AG08395 (cell line): ENCODE measurements around the gene ADARB2.

Source experiments
- DNase-seq: peaks from one replicate; pipeline ENCODE4 v3.0.0; 2012; ENCODE audit warnings: mixed read lengths, low spot score

Gene ADARB2

DNA sequence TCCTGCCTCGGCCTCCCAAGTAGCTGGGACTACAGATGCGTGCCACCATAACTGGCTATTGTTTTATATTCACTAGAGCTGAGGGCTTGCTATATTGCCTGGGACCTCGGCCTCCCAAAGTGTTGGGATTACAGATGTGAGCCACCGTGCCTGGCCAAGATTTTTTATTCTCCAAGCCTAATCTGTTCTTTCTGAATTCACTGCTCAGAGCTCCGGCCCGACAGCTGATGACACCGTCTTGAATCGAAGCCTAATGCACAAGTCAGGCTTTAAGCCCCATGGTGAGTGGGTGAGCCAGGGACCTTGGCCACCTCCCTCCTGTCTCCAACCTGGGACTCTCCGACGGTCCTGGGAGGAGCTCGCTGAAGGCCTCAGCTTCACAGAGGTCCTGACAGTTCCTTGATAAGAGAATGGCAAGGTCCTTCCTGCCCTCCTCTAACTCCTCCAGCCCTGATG, 342.3 kb downstream of the ADARB2 start:
- no peak for DNase-seq

DNA sequence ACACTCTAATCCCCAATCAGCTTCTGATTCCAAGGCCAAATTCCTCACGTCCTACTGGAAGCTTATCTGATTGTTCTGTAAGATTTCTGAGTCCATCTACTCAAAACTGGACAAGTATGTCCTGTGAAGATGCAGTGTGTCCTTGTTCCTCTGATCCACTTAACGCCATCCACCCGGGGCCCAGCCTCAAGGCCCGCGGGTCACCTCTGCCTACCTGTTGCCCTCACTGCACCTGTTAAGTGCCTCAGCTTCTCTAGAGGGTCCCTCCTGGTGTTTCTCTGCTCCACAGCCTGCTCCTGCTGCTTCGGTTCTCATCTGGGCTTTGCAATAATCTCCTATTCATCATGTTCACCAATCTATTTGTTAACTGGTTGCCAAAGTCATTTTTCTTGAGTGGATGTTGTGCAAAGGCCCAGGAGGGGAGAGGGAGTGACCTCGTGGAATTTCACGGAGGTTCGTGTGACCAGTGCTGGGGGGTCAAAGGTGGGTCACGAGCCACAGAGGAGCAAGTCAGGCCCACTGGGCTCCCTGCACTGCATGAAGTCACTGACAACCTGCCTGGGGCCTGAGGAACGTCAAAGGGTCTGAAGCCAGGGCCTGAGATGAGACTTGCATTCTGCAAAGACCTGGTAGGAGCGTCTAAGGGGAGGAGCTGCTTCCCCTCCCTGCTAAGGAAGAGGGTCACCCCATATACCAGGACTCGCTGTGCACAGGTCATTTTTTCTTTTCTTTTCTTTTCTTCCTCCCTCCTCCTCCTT, 343.0 kb downstream of the ADARB2 start:
- DNase-seq: no peak

DNA sequence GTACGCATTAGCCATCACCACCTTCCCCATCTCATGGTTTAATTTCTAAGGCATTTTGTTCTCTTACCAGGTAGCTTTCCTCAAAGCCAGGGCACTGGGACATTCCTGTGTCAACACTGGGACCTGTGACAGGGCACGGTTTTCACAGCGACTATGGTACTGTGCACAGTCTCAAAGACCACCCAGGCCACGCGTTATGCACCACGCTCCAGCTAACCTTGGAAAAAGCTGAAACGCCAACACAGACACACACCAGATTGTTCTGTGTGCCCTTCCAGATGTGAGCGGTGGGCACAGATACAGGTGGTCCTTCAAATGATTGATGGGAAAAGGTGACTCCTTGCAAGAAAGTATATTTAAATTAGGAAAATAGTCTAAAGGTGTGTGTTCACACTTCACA, 343.8 kb downstream of the ADARB2 start:
- no peak for DNase-seq

DNA sequence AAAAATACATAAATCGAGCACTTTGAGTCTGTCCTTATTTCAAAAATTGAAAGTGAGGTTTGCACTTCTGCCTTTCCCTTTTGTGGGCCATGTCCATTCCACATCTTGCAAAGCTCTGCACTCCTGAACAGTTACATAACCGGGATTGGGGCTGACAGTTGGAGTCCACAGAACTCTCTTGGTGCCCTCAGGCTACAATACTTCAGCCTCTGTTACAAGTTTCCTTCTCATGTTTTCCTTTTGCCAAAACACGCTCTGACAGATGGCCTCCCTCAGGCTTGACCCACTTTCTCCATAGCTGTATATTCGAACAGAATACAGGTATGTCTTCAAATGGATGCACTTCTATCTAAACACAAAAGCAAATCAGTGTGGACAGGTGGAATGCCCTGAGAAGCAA, 345.2 kb downstream of the ADARB2 start:
- DNase-seq: no peak

DNA sequence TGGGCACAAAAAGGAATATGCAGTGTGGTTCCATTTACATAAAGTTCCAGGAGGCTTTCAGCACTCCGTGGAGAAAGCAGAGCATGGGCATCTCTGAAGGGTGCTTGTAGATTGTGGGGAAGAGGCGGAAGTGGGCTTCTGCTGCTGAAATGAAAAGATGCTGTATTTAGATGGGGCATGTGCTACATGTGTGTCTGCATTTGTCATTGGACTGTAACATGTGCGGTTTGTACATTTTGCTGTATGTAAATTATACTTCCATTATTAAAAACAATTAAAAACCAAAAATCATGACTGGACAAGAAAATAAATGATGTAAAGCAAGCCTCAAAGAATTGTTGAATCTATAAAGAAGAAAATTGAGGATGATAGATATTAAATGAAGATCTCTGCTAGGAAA, 347.1 kb downstream of the ADARB2 start:
- DNase-seq: no peak

DNA sequence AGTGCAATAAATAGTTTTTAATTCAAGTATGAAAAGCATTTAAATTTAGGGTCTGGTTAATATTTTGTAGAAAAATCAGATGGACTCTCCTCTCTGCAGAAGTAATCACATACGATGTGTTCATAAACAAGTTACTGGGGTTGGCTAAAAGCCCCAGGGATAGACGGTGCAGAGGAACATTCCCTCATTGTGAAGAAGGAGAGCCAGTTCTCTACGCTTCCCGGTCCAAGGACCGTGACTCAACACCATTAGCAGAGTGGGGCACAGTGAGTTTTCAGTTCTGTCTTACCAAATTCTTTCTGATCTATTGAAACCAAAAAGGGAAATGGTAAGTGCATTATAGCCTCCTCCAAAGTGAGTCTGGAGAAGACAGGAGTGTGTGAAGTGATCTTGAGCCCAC, 353.3 kb downstream of the ADARB2 start:
- no peak for DNase-seq

DNA sequence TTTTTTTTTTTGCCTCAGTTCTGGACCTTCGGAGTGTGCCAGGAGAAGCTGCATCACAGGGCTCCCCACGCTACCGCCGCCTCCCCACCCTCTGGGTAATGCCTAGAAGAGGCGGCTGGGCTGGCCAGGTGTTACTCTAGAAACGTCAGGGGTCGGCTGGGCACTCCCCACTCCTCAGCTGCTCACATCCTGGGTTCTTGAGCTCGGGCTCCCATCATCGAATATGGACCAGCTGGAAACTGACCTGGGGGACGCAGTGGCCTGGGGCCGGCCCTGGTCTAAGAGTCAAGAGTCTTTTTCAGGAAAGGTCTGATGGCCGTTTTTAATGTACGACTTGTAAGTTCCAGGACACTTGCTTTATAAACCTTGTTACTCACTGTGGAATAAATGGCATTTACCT, 354.6 kb downstream of the ADARB2 start:
- no peak for DNase-seq

DNA sequence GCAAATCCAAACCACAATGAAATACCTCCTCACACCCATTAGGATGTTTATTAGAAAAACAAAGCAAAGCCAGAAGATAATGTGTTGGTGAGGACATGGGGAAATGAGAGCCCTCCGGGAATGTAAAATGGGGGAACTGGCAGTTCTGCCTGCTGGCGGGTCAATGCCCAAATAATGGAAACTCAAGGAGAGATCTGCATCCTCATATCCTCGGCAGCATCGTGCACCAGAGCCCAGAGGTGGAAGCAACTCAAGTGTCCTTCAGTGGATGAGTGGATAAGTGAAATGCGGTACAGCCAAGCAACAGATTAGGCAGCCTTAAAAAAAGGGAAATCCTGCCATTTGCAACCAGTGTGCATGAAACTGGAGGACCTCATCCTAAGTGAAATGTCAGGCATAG, 356.0 kb downstream of the ADARB2 start:
- no peak for DNase-seq

DNA sequence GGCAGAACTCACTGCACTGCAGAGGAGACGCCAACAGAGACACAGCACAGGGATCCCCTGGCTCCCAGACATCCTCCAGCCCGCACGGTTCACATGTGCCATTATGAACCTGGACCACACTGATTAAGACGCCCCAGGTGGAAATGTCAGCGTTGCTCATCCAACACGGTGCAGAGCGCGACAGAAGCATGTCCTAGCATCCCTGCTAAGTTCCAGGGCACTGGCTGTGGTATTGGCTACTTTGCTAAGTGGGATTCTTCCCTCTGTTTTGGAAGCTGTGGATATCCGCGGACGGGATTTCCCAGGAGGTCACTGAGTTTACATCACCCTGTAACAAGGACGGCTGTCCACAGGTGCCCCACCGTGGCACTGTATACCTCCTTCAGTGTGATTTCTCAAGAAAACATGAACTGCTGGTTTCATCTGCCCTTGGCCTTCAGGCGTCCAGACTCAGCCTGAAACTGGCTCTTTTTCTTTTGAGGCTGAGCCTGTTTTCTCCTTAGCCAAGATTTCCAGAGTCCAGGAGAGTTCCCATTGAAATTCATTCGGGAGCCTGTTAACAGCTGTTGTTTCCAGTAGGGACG, 357.1 kb downstream of the ADARB2 start:
- no peak for DNase-seq

DNA sequence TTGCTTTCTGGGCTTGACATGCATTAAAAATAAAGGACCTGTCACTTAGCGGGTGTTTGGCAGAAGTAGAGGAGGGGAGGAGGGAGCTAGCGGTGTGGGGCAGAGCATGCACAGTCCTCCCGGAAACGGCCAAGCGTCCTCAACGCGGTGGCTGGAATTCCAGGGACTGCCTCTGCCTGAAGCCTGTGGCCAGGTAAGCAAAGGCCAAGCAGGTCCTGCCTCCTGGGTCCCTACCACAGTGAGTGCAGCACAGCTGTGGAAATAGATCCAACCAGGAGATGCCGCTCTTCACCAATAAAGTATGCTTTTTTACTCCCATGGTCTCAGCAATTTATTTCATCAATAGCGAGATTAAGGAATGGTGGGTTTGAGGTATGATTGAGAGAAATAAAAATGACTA, 357.7 kb downstream of the ADARB2 start:
- DNase-seq: no peak

DNA sequence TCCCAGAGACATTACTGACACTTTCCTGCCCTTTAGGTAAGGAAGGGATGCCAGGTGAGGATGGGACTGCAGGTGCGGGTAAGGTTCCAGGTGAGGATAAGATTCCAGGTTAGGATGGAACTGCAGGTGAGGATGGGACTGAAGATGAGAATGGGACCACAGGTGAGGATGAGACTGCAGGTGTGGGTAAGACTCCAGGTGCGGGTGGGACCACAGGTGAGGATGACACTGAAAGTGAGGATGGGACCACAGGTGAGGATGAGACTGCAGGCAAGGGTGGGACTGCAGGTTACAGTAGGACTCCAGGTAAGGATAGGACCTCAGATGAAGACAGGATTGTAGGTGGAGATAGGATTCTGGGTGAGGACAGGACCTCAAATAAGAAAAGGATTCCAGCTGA, 358.9 kb downstream of the ADARB2 start:
- no peak for DNase-seq

DNA sequence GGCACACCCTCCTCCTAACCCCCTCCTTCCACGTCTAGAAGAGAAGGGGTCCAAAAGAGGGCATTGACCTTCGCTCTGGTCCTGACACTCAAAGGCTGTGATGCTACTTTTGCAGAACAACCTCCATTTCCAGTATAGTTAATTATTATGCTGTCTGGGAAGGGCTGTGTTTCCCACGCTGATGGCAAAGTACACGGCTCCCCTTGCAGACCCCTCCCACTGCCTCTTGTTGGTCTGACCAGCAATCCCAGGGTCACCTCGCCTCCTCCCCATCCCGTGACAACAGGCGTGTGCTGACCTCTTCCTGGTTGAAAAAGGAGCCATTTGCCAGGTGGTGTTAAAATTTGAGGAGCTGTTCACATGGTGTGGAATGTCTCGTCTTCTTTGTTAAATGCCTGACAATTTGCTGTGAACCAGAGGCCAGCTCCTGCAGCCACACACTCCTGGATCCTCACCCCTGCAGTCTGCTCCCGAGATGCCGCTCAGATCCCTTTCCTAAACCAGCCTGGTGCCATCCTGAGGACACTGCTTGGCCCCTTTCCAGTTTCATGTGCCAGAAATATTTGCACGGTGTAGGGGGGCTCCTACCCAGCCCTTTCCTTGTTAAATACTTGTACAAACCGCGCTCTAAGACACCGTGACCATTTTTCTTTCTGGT, 359.5 kb downstream of the ADARB2 start:
- no peak for DNase-seq

DNA sequence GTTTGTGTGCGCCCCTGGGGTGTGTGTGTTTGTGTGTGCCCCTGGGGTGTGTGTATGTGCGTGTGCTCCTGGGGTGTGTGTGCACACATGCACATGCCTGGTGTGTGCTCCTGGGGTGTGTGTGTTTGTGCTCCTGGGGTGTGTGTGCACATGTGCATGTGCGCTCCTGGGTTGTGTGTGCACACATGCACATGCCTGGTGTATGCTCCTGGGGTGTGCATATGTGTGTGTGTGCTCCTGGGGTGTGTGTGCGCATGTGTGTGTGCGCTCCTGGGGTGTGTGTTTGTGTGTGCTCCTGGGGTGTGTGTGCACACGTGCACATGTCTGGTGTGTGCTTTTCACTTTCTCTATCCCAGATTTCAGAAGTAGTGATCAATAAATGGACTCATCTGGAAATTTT, 360.1 kb downstream of the ADARB2 start:
- DNase-seq: no peak

DNA sequence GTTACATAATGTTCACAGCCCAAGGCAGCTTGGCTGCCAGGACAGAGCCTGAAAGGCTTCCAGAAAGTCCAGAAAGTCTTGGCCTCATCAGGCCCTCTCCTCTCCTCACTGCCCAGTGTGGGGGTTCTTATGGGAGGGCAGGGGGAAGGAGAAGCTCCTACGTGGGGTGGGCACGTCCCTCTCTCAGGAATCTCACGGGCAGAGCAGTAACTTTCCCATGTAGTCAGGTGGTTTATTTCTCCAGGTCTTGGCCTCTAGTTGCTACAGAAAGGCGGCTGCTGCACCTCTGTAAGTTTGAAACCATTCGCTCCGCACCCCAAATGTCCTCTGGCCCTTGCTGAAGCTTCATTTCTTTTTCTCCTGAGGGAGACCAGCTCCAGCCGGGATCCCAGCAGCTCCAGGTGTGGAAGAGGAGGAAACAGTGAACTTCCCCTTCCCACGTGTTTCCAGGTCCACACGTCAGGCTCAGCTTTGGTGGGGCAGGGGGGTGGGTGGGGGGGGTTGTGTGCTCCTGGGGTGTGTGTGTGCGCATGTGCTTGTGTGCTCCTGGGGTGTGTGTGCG, 360.9 kb downstream of the ADARB2 start:
- DNase-seq: no peak

DNA sequence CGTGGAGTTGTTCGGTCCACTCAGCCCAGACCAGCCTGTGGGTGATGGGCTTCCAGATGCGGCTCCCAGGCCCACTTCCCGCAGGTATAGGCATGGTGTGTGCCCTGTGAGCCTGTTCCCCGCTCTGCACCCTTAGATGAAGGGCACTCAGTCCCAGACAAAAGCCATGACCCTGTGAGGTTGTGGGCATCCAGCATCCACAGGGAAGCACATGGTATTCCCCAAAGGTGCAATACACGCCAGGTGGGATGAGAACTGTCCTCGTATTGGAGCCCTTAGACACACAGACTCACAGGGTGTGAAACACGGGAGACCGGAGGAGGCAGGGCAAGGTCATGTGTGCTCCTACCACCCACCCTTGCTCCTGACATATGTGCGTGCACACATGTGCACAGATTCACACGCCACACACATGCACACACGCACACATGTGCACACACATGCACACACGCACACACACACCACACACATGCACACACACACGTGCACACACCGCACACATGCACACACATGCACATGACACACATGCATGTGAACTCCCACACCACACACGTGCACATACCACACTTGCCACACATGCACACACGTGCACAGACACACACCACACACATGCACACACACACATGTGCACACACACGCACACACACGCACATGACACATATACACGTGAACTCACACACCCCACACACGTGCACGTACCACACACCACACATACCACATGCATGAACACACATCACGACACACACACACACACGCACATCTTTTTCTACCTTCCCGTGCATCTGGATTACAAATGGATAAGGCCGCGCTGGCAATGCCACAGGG, 361.8 kb downstream of the ADARB2 start:
- no peak for DNase-seq

DNA sequence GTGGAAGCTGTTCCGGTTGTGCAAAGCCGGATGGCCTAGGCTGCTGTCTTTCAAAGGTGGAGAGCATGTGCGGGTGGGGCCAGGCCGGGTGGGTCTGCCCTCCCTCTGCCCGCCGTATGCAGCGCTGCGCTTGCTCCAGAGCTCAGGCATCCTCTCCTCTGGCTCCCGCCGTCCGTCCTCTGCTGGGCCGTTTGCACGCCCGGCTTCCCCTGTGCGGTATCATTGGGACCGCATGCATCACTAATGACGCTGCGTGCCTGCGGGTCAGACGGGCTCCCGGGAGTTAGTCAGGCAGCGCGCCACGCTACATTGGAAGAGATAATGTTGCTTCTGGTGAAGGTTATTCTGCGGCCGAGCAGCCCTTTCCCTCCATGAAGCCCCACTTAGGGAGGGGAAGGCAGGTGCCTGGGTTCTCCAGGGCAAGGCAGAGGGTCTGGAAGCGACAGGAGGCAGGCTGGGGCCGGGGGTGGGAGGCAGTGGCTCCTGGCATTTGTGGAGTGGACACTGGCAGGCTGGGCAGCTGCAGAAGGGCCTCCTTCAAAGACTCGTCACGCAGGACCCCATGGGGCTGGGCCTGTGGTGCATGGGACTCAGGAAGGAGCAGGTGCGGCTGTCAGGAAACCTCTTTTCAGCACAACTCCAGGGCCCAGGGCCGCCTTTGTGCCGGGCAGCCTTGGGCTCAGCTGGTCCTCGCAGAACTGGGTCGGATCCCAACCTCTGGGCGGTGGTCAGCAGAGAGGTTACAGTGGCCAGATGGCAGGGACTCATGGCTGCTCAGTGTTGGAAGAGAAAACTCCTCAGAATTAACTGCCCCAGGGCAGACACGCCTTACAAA, 362.6 kb downstream of the ADARB2 start:
- DNase-seq: no peak

DNA sequence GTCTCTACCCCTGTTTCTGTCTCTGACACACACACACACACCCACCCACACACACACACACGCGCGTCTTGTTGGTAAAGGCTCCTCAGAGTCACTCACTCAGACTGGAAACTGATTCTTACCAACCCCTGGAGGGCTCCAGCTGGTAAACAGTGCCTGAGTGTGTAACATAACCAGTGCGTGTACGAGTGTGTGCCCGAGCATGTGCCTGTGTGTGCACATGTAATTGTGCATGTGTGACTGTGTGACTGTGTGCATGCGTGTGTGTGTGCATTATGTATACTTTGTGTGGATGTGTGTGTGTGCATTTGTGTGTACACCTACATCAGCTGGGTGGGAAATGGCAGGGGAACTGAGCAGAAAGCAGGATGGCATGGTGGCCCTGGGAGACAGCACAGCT, 364.0 kb downstream of the ADARB2 start:
- DNase-seq: no peak

DNA sequence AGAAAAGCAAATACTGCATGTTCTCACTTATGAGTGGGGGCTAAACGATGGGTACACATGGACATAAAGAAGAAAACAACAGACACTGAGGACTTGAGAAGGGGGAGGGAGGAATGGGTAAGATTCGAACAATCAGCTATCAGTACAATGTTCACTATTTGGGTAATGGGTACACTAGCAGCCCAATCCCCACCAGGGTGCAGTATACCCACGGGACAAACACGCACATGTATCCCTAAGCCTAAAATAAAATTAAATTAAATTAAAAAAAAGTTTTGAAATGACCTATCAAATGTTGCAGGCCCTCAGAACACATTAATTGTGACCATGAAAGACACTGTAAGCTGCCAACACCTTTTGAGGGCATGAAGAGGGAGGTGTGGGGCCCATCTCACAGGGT, 365.1 kb downstream of the ADARB2 start:
- DNase-seq: no peak

DNA sequence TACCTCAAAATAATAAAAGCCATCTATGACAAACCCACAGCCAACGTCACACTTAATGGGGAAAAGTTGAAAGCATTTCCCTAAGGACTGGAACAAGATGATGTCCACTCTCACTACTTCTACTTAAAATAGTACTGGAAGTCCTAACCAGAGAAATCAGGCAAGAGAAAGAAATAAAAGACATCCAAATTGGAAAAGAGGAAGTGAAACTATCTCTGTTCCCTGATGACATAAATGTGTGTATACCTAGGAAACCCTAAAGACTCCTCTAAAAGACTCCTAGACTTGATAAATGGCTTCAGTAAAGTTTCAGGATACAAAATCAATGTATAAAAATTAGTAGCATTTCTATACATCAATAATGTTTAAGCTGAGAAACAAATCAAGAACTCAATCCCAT, 367.0 kb downstream of the ADARB2 start:
- DNase-seq: no peak

DNA sequence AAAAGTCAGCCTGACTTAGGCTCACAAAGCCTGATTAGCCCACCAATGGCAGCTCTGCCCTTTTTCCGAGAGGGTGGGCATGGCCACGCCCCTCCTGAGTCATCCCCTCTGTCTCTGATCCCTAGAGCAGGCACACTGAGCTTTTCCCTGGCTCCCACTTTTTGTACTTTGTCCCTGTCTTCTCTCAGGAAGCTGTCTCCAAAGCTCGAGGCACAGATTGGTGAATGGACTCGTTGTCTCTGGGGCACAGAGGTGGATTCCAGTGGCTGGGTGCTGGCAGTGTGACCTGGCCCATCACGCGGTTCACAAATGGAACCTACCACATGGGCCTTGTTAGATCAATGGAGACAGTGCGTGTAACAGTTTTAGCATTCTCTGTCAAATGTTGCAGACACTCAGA, 367.7 kb downstream of the ADARB2 start:
- DNase-seq: no peak

DNA sequence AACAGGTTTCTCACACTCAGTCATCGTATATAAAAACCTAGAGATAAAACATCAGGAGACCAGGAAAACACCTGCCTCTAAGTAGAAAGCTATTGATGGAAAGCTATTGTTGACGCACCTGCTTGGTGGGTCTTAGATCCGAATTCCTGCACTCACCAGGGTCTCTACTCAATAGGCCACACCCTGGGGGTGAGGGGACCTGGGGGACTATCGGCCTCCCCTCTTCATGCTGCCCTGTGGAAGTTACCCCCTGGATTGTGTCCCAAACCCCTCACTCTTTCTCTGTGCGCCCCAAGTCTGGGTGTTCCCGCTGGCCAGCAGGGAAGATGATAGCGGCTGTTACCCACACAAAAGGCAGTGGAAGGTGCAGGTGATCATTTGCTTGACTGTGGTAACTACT, 368.1 kb downstream of the ADARB2 start:
- no peak for DNase-seq

DNA sequence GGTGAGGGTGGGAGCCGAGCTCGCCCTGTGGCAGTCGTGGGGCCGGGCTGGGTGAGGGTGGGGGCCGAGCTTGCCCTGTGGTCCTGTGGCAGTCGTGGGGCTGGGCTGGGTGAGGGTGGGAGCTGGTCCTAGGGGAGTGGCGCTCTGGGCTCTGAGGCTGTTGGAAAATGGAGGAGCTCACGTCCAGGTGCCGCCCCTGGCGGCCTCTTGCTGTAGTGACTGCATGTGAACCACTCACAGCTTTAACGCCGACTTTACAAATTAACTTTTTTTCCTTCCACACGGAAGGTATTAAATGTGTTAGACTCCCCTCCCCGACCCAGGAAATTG, 368.5 kb downstream of the ADARB2 start:
- no peak for DNase-seq
